ENCODE results near the gene NELL2. TPM values are rescaled to one million over a fixed set of nuclear protein-coding genes. Genes with fewer than 3 reads are reported as not detected.

NELL2 gene
- total RNA-seq, 1 experiment from 2014 or later, result 32.7 TPM

- Histone ChIP-seq H2BK15ac (ENCODE audit: low read depth, low read length) (no peak overlapping the region), H3K9me3 (ENCODE audit: control insufficient read depth, low read depth, low read length) (no peaks in the 10 kb centered on the region), H2AK5ac (ENCODE audit: insufficient read length, low read length) (no peak overlapping the region), H3K56ac (ENCODE audit: insufficient read length, low read depth, low read length) (no peak overlapping the region), H2AFZ (ENCODE audit: low read length) (no peak overlapping the region), H3K79me2 (ENCODE audit: insufficient read depth, low read length) (no peaks in the 10 kb centered on the region), H3K9ac (ENCODE audit: extremely low read depth, insufficient read length, low read length) (no peak overlapping the region), H3K27me3 (ENCODE audit: insufficient read depth, low read length) (no peaks in the 10 kb centered on the region), H2BK120ac (ENCODE audit: low read depth, low read length, poor library complexity, severe bottlenecking) (no peak overlapping the region), H2BK12ac (ENCODE audit: insufficient read length, low read depth, low read length) (no peak overlapping the region), H3K23ac (ENCODE audit: insufficient read length, low read depth, low read length) (no peak overlapping the region), H3K23me2 (ENCODE audit: insufficient read length, low read depth, low read length, poor library complexity, severe bottlenecking) (no peaks in the 10 kb centered on the region), H2BK20ac (ENCODE audit: low read depth, low read length, poor library complexity, severe bottlenecking) (no peak overlapping the region), H3K4ac (ENCODE audit: low read depth, low read length) (no peak overlapping the region), H3K14ac (ENCODE audit: insufficient read depth, low read length) (no peak overlapping the region), H4K20me1 (ENCODE audit: control insufficient read depth, insufficient read depth, insufficient read length) (no peaks in the 10 kb centered on the region), H3K4me2 (ENCODE audit: insufficient read depth, insufficient read length, low read length) (no peak overlapping the region), H3K79me1 (ENCODE audit: insufficient read depth, low read depth, low read length, poor library complexity, severe bottlenecking) (no peaks in the 10 kb centered on the region), H4K5ac (ENCODE audit: insufficient read length, low read depth, low read length) (no peak overlapping the region), H3T11ph (ENCODE audit: low read length) (no peak overlapping the region), H2BK5ac (ENCODE audit: insufficient read length, low read length) (no peak overlapping the region), H3K4me1 (ENCODE audit: insufficient read depth, low read length) (no peaks in the 10 kb centered on the region), H4K8ac (replicated peaks; ENCODE audit: insufficient read length, low read depth, low read length) (no peak overlapping the region), H3K27ac (ENCODE audit: insufficient read length, low read depth, low read length) (no peak overlapping the region), H3K18ac (ENCODE audit: insufficient read length, low read depth, low read length) (no peak overlapping the region), H4K91ac (ENCODE audit: insufficient read length, low read depth, low read length) (no peak overlapping the region)
- 0 out of 7 replicates have a peak overlapping the region, but pooled peaks of 1 of the 3 experiments have one; percentile 20 for H3K27ac Mint-ChIP-seq
- no peaks in the 10 kb centered on the region for H3K36me3 Mint-ChIP-seq (ENCODE audit: insufficient read depth in 1 of 3, low read depth in 3 of 3)
- H3K4me1 Mint-ChIP-seq, result peaks cover 4 to 5% of the 10 kb centered on the region in 2 experiments
- no peaks in the 10 kb centered on the region for H3K9me3 Mint-ChIP-seq
- H3K4me3 Mint-ChIP-seq, result no peak overlapping the region
- no peak for TF ChIP-seq CTCF (conservative IDR thresholded peaks at IDR 0.05)
- no peak for DNase-seq
- no peaks in the 10 kb centered on the region for H3K27me3 Mint-ChIP-seq (ENCODE audit: low read depth)
These were observed 364.8 kb downstream of the NELL2 start for GRCh38 chr12:44511289-44511688.

All from H9 (cell line).